Activated CD4-positive, CD25-positive, alpha-beta regulatory T cell treated with anti-CD3 and anti-CD28 coated beads, Interleukin-2, amount 50 U/mL, for 16 hours (primary cell): ENCODE results near the gene CLIP2.
A peak's percentile ranks its signal among the peaks of the same experiment; 100 is the strongest.
"Not testable (repeated sequence)": the region's sequence is repeated elsewhere in the genome, so short reads cannot be mapped to it uniquely, and the experiment has no call there.

ENCODE experiments used
- DNase-seq: peaks from one replicate; pipeline ENCODE4 v3.0.0-alpha.2; 2020; ENCODE audit warnings: low read depth, low spot score

The CLIP2 gene

DNA sequence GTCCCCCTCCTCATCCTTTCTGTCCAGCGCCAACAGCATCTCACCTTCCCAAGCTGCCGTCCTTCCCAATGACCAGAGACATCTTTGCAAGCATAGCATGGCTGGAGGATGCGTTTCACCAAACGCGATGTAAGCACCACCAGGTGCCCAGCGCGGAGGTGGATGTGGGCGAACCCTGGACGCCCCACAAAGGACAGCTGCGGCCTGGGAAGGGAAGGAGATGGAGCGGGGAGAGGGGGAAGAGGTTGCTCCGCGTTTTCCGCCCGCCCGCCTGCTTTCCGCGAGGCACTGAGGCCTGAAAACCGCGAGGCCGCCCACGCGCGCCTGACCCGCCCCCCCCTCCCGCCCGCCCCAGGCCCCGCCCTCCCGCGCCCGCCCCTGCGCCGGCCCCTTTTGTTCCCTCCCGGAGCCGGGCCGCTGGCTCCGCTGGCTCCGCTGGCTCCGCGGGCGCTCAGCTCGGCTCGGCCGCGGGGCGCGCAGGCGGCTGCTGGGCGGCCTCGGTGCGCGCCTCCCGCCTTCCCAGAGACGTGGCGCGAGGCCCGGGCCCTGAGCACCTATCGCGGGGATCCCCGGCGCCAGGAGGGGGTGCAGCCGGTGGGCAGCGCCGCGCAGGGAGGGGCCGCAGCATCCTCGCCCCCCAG, at the start of gene CLIP2:
Gene CLIP2 (plus strand): TSS at position 390 of the 641 bp plus-strand sequence. CDS start 28,140 bp downstream, outside the sequence.
- DNase-seq, result peak; percentile 43

GRCh38 chr7:74240482-74240881, 48.7 kb upstream of the CLIP2 start:
- no peak for DNase-seq

DNA sequence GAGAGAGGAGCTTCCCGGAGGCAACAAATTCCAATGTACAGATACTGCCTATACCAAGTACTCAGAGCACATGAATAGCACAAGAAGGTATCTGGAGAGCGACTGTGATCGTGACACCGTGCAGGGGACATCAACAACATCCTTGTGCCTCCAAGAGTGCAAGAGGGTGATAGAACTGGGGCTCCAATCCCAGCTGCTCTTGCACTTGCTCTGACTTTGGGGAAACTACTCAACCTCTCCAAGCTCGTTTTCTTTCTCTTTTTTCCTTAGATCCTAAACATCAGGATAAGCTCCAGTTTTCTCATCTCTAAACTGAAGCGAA, 47.1 kb upstream of the CLIP2 start:
- DNase-seq, result no peak

GRCh38 chr7:74246497-74246896, 42.7 kb upstream of the CLIP2 start:
- no peak for DNase-seq

DNA sequence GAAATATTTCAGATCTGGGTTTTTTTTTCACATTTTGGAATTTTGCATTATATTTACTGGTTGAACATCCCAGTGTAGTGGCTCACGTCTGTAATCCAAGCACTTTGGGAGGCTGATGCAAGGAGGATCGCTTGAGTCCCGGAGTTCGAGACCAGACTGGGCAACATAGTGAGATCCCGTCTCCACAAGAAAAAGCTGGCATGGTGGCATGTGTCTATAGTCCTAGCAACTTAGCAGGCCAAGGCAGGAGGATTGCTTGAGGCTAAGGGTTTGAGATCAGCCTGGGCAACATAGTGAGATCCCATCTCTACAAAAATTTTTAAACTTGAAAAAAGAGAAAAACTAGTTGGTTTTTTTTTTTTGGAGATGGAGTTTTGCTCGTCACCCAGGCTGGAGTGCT, 41.1 kb upstream of the CLIP2 start:
- DNase-seq, result no peak

- not testable (repeated sequence) for DNase-seq
Measured at GRCh38 chr7:74249058-74249457, 40.1 kb upstream of the CLIP2 start.

DNA sequence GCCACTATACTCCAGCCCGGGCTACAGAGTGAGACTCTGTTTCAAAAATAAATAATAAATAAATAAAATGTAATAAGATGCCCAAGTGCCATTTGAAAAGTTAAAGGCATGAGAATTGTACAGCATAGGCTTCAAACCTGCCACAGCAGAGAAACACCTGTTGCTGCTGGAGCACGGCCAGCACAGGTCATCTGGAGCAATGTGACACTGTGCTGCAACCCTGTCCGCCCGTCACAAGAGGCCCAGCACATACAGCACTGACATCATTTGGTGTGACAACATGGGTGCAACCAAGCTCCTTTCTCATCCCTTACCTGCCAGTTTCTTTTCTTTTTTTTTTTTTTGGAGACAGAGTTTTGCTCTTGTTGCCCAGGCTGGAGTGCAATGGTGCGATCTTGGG, 36.3 kb upstream of the CLIP2 start:
- no peak for DNase-seq

- no peak for DNase-seq
Measured at GRCh38 chr7:74253331-74253730, 35.9 kb upstream of the CLIP2 start.

DNA sequence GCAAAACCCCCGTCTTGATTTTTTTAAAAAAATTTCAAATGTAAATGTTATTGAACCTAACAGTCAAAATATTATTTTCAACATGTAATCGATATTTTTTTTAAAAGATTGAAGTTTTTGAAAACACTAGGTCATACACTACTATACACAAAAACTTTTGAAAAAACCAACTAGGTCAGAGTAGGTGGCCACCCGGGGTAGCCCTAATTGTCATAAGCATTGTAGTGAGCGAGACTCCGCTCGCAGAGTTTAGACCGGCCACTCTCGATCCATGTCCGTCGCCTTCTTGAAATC, 35.4 kb upstream of the CLIP2 start:
- DNase-seq, result no peak

DNA sequence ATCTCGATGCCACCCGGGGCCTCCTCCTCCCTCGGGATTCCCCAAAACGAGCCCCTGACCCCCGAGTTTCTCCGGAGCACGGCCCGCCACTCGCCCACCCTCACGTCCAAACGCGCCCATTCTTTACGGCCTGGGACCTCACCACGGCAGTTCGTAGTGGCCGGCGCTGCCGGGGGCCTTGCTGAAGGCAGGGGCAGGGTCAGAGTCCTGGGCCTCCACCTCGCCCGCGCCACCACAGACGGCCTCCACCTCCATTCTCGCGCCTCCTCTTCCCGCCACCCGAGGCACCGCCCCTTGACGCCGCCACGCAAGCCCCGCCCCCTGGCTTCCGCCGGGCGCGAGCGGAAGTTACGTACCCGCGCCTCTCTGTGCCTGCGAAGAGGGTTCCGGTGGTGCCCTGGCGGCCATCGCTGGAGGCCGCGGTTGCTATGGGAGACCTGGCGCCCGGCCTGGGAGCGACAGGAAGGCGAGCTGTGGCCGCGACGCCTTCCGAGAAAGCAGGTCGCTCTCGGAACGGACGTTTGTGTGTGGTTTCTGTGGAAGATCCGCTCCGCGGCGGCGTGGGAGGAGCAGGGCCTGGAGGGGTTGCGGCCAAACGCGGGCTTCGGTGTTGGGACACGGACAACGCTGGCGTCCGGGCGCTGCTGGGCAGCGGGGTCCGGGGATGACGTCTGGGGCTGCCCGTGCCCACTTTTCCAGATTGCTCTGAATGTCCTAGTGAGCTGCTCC, 34.9 kb upstream of the CLIP2 start, which contains the start of gene RFC2:
Gene RFC2 (minus strand): TSS at position 271 of the 729 bp plus-strand sequence. CDS start 16 bp downstream, at position 255.
- DNase-seq, result peak; percentile 91

- DNase-seq, result no peak
Measured at GRCh38 chr7:74254858-74255379, 34.3 kb upstream of the CLIP2 start.

- not testable (repeated sequence) for DNase-seq
Measured at GRCh38 chr7:74255461-74255860, 33.7 kb upstream of the CLIP2 start.

- DNase-seq, result no peak
Measured at GRCh38 chr7:74256491-74257408, 32.5 kb upstream of the CLIP2 start.

- no peak for DNase-seq
Measured at GRCh38 chr7:74258639-74259038, 30.6 kb upstream of the CLIP2 start.

- DNase-seq, result no peak
Measured at GRCh38 chr7:74262639-74263398, 26.4 kb upstream of the CLIP2 start.

GRCh38 chr7:74263399-74264120, 25.6 kb upstream of the CLIP2 start:
- DNase-seq, result no peak

- DNase-seq, result no peak
Measured at GRCh38 chr7:74266191-74266963, 22.8 kb upstream of the CLIP2 start.

DNA sequence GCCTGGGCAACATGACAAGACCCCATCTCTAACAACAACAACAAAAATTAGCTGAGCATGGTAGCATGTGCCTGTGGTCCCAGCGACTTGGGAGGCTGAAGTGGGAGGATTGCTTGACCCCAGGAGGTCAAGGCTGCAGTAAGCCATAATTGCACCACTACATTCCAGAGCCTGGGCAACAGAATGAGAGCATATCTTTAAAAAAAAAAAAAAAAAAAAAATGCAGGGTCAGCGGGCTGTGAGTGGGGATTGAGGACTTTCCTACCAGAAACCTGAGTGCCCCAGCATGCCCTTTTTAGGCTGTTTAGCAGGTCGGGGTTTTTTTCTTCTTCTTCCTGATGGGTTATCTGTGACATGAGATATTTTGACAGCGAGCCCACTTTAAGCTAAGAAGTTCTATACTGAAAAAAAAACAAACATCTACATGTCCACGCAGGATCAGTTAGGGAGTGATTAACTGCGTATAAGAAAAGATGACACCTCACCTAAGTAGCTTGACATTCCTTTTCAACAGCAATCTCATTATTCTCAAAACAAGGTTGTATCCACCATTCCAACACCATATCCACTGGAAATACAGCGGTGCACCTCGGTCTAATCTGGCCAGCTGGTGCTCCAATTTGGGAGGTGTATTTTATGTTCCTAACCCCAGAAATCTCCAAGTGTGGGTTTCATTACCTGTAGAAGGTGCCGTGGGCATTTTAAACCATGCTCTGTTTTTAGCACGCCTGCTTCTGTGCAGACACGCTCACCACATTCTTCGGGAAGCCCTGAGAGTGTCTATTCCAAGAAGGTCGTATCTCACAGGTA, 21.2 kb upstream of the CLIP2 start:
- DNase-seq, result no peak

- peak; percentile 21 for DNase-seq
Measured at GRCh38 chr7:74269757-74270277, 19.4 kb upstream of the CLIP2 start.
